HG02759 (cell line): ENCODE measurements around the gene ZFY.
A peak's percentile ranks its signal among the peaks of the same experiment; 100 is the strongest.
"Not testable (repeated sequence)": the region's sequence is repeated elsewhere in the genome, so short reads cannot be mapped to it uniquely, and the experiment has no call there.

Experiments used
- ATAC-seq: cut with Tn5 transposase; IDR thresholded peaks from one replicate; pipeline ENCODE4 v1.9.1; 2021; ENCODE audit warnings: mild to moderate bottlenecking, moderate library complexity; ENCODE audit not compliant: unreplicated experiment

Gene ZFY

GRCh38 chrY:2972708-2973107, 37.5 kb downstream of the ZFY start:
- peak; percentile 30 for ATAC-seq

- peak; percentile 74 for ATAC-seq
Observed at GRCh38 chrY:2973110-2973751, 38.0 kb downstream of the ZFY start.

- no peak for ATAC-seq
Observed at GRCh38 chrY:2979283-2979682, 44.1 kb downstream of the ZFY start.

- ATAC-seq = no peak
Observed at GRCh38 chrY:2984491-2984890, 49.3 kb downstream of the ZFY start.

- ATAC-seq = not testable (repeated sequence)
Observed at GRCh38 chrY:2987178-2987577, 52.0 kb downstream of the ZFY start.

- ATAC-seq = not testable (repeated sequence)
Observed at GRCh38 chrY:2997369-2997768, 62.2 kb downstream of the ZFY start.

GRCh38 chrY:3002190-3002589, 67.0 kb downstream of the ZFY start:
- ATAC-seq = peak; percentile 26

GRCh38 chrY:3002680-3003515, 67.7 kb downstream of the ZFY start:
- peak; percentile 60 for ATAC-seq

GRCh38 chrY:3003516-3003830, 68.3 kb downstream of the ZFY start:
- peak; percentile 16 for ATAC-seq

GRCh38 chrY:3003846-3004245, 68.7 kb downstream of the ZFY start:
- no peak for ATAC-seq

GRCh38 chrY:3006031-3006430, 70.8 kb downstream of the ZFY start:
- peak; percentile 22 for ATAC-seq

GRCh38 chrY:3007967-3008366, 72.8 kb downstream of the ZFY start:
- ATAC-seq = no peak

GRCh38 chrY:3012226-3012625, 77.0 kb downstream of the ZFY start:
- no peak for ATAC-seq

GRCh38 chrY:3016594-3016993, 81.4 kb downstream of the ZFY start:
- ATAC-seq = no peak

GRCh38 chrY:3018546-3018945, 83.4 kb downstream of the ZFY start:
- ATAC-seq = no peak

GRCh38 chrY:3019584-3019983, 84.4 kb downstream of the ZFY start:
- no peak for ATAC-seq

GRCh38 chrY:3021176-3021575, 86.0 kb downstream of the ZFY start:
- no peak for ATAC-seq

GRCh38 chrY:3023606-3024005, 88.4 kb downstream of the ZFY start:
- peak; percentile 55 for ATAC-seq

- ATAC-seq = no peak
Observed at GRCh38 chrY:3025357-3025756, 90.2 kb downstream of the ZFY start.
